Measurements from ENCODE around the gene PIGB. TPM values are rescaled to one million over a fixed set of nuclear protein-coding genes. Genes with fewer than 3 reads are reported as not detected.

Gene PIGB
- total RNA-seq, 1 experiment from 2014 or later: 19.3 TPM

GRCh38 chr15:55401786-55402246 lies 82.8 kb downstream of the PIGB start:
- Histone ChIP-seq H3K27me3 (ENCODE audit: control insufficient read depth, insufficient read depth, low read length) (no peaks in the 10 kb centered on the region), H3K4me1 (ENCODE audit: control insufficient read depth, insufficient read depth, low read length) (peaks cover 13% of the 10 kb centered on the region; the same call in 1 of the 2 replicates), H3K4me3 (ENCODE audit: low read depth in 2 of 2, low read length in 2 of 2) (no peak overlapping the region), H3K9me3 (ENCODE audit: control insufficient read depth, insufficient read depth, low read depth, low read length) (no peaks in the 10 kb centered on the region), H3K36me3 (ENCODE audit: control insufficient read depth, insufficient read depth, low read length) (no peaks in the 10 kb centered on the region), H3K27ac (ENCODE audit: low read length) (peak overlapping the region; percentile 67; the same call in 1 of the 2 replicates)
- ChIA-PET POLR2A (interaction anchor here (1.2 kb wide), 1 partner anchor 83 kb away, joined by 3 read pairs; no protein-coding TSS in a partner anchor), CTCF (interaction anchor here (0.5 kb wide), 1 partner anchor 132 kb away, joined by 3 read pairs; no protein-coding TSS in a partner anchor)
- in situ Hi-C loops (cut with HindIII; ENCODE audit: low pct_unique_long_range_greater_than_20kb, low sequenced_read_pairs) (no loop called here), intact Hi-C loops (cut with micrococcal nuclease; ENCODE audit: unreplicated experiment) (loop anchor here (10.0 kb wide), 1 partner anchor 77 kb away; no protein-coding TSS in a partner anchor)
- ATAC-seq (no peak), DNase-seq (ENCODE audit: low read depth, low spot score) (no peak)
- BruUV-seq (replicated peaks): no TSS peak
- TF ChIP-seq REST (IDR thresholded peaks at IDR 0.05; ENCODE audit: insufficient read depth in 1 of 2, low read depth in 2 of 2, low read length in 1 of 2) (no peak), SIN3A (IDR thresholded peaks at IDR 0.05; ENCODE audit: borderline replicate concordance, insufficient read depth, low read depth, low read length) (no peak), POLR2AphosphoS5 (IDR thresholded peaks at IDR 0.05; ENCODE audit: low read depth, low read length) (no peak), TCF7L2 (IDR thresholded peaks at IDR 0.05; ENCODE audit: low read depth, low read length) (no peak), CTCF (IDR thresholded peaks at IDR 0.05) (no peak)

- intact Hi-C loops (cut with micrococcal nuclease; ENCODE audit: unreplicated experiment): loop anchor here (10.0 kb wide), 1 partner anchor 78 kb away; no protein-coding TSS in a partner anchor
- POLR2A ChIA-PET: interaction anchor here (1.2 kb wide), 1 partner anchor 84 kb away, joined by 3 read pairs; no protein-coding TSS in a partner anchor
- Histone ChIP-seq H3K36me3 (ENCODE audit: control insufficient read depth, insufficient read depth, low read length) (no peaks in the 10 kb centered on the region), H3K4me3 (ENCODE audit: low read depth in 2 of 2, low read length in 2 of 2) (no peak overlapping the region), H3K9me3 (ENCODE audit: control insufficient read depth, insufficient read depth, low read depth, low read length) (no peaks in the 10 kb centered on the region), H3K27me3 (ENCODE audit: control insufficient read depth, insufficient read depth, low read length) (no peaks in the 10 kb centered on the region), H3K4me1 (ENCODE audit: control insufficient read depth, insufficient read depth, low read length) (peaks cover 13% of the 10 kb centered on the region; the same call in 1 of the 2 replicates), H3K27ac (ENCODE audit: low read length) (peak overlapping the region; percentile 67; the same call in 1 of the 2 replicates)
- BruUV-seq (replicated peaks): no TSS peak
- no peak for ATAC-seq
- no peak for DNase-seq (ENCODE audit: low read depth, low spot score)
- TF ChIP-seq CTCF (IDR thresholded peaks at IDR 0.05): no peak
- no peak for TF ChIP-seq SIN3A (IDR thresholded peaks at IDR 0.05; ENCODE audit: borderline replicate concordance, insufficient read depth, low read depth, low read length)
- no peak for TF ChIP-seq TCF7L2 (IDR thresholded peaks at IDR 0.05; ENCODE audit: low read depth, low read length)
- no peak for TF ChIP-seq REST (IDR thresholded peaks at IDR 0.05; ENCODE audit: insufficient read depth in 1 of 2, low read depth in 2 of 2, low read length in 1 of 2)
- TF ChIP-seq POLR2AphosphoS5 (IDR thresholded peaks at IDR 0.05; ENCODE audit: low read depth, low read length): no peak
- in situ Hi-C loops (cut with HindIII; ENCODE audit: low pct_unique_long_range_greater_than_20kb, low sequenced_read_pairs): no loop called here
- CTCF ChIA-PET: no interaction called here
Measured at GRCh38 chr15:55402707-55403106, 83.7 kb downstream of the PIGB start.
